CD4-positive, alpha-beta T cell treated with Interleukin-6 for 4 hours (primary cell): ENCODE measurements around the gene ANKRD13D.

Experiments used
- DNase-seq: peaks from one replicate; pipeline ENCODE4 v3.0.0-alpha.2; 2020; ENCODE audit warnings: mixed read lengths

Gene ANKRD13D

DNA sequence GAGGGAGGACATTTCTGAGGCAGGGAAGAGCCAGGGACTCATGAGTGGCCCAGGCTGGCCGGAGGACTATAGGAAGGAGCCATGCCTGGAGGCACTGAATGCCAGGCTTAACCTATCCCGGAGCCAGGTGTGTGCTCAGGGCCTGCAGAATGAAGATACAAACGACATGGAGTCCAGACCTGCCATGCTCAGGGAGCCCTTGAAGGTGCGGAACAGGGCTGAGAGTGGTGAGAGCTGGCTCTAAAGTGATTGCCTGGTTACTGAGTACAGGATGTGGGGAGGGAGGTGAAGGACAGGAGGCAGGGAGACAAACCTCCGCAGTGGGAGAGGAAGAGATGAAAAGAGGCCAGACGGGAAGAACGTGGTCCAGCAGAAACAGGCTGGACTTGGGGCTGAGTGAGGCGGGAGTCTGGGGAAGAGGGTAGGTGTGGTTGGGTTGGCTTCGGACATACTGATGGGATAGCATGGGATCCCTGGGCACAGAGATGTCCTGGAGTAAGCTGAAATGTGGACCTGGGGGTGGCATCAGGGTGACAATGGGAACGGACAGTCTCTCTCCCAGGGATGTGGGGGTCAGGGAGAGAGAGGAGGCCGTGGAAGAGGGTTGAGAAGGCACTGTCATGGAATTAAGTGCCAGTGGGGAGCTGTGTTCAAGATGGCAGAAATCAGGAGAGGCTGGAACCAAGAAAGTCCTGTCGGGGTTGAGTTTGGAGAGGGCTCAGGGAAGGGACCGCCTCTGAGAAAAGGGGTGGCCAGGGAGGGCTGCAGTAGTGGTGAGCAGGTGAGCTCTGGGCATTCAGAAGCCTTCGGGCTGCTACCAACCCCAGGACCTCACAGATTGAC, 1.5 kb upstream of the ANKRD13D start:
- DNase-seq: peak; percentile 62

DNA sequence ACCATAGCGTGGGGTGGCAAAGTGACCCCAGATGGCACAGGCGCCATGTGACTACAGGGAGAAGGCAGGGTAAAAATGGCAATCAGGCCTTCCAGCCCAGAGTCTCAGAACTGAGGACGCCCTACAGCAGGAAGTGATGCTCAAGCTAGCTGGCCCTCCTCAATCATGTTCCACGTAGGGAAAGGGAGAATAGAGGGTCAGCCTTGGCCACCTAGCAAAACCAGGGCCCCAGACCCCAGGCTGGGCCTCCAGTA, 978 bp upstream of the ANKRD13D start:
- no peak for DNase-seq

DNA sequence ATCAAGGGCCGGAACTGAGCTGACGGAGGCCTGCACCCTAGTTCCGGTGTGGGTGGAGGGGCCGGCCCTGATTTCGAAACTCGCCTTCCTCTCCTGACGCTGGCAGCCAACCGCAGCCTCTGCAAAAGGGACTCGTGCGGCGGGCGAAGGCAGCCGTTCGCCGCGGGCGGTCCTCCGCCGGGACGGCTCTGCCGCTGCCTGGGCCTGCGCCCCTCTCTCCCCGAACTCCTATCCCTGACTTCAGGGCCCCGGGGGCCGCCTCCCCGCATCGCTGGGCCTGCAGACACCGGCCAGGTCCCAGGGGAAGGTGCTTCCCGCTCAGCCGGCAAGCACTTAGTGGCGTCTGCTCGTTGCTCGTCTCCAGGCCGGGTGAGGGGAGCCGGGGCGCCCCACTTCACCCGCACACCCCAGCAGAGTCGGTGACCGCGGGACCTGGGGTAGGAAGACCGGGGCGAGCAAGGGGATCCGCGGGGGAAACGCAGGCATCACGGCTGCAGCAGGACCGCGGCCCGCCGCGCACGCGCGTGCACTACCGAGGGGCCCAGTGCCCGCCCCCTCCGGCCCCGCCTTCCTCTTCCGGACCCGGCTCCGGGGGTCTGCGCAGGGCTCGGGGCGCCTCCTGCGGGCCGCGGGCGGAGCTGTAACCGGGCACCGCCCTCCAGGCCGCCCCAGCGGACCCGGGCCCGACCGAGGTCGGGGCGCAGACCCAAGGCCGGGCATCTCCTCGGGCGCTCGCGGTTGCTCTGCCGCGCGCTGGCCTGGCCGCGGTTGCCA, 464 bp upstream of the ANKRD13D start:
- peak; percentile 95 for DNase-seq

DNA sequence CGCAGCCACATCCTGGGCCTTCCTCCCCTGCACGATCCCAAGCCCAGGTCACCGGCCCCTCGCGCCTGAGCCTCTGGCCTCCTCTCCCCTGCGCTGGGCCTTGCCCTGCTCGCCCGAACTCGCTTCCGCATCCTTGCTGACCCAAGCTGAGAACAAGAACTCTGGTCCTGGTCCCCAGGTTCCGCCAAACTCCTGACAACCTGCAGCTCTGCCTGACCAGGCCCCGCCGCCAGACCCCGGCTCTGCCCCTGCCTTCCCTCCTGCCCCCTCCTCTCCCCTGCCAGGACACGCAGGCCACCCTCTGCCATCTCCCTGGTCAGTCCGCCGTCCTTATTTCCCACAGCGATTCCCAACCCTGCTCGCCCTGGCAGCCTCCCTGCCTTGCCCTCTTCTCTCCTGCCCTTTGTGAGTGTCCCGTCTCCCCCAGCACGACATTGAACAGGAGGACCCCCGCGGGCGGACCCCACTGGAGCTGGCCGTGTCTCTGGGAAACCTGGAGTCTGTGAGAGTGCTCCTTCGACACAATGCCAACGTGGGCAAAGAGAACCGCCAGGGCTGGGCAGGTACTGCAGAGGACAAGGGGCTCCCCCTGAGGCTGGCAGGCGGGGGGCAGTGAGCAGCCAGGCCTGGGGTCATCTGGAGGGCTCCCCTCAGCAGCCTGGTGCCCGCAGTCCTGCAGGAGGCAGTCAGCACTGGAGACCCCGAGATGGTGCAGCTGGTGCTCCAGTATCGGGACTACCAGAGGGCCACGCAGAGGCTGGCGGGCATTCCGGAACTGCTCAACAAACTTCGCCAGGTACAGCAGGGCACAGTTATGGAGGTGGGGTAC, 762 bp downstream of the ANKRD13D start:
- peak; percentile 1 for DNase-seq

DNA sequence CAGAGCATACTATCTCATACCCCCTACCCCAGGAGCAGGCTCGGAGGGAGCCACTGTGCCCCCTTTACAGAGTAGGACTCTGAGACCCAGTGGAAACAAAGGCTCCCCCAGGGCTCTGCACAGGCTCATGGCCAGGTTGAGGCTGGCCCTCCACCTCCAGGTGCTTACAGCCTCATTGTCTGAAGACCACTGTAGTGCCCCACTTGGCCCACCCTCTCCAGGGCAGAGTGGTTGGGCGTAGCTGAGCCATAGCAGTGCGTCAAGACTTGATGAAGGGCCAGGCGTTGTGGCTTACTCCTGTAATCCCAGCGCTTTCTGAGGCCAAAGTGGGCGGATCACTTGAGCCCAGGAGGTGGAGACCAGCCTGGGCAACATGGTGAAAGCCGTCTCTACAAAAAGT, 1.7 kb downstream of the ANKRD13D start:
- DNase-seq: peak; percentile 1

DNA sequence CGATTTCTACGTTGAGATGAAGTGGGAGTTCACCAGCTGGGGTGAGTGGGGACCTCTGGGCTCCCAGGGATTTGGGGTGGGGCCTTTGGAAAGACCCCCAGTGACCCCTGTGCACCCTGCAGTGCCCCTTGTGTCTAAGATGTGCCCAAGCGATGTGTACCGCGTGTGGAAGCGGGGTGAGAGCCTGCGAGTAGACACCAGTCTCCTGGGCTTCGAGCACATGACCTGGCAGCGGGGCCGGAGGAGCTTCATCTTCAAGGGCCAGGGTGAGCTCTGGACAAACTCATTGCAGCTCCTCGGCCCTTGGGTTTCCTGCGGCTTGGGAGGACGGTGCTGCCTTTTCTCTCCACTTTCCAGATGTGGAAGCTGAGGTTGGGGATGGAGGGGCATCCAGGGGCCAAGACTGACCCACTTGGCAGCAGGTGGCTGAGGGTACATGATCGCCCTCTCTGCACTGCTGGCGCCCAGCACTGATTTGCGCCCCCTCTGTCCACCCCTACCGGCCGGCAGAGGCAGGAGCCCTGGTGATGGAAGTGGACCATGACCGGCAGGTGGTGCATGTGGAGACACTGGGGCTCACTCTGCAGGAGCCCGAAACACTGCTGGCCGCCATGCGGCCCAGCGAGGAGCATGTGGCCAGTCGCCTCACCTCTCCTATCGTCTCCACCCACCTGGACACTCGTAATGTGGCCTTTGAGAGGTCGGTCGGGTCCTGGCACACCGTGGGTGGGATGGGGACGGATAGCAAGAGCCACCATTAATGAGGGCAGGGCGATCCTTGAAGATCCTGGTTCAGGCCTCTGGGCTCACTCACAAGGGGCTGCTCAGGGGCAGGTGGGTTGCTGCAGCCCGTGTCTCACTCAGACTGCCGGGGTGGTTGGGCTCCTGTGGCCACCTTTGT, 2.6 kb downstream of the ANKRD13D start:
- DNase-seq: peak; percentile 1

DNA sequence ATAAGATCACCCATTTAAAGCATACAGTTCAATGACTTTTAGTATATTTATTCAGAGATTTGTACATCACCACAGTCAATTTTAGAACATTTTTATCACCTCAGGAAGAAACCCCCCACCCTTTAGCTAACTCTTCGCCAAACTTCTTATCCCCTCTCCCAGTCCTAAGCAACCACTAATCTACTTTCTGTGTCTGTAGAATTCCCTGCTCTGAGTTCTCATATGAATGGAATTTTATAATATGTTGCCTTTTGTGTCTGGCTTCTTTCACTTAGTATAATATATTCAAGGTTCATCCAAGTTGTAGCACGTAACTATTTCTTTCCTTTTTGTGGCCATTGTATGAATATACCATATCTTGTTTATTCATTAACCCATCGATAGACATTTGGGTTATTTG, 3.6 kb downstream of the ANKRD13D start:
- no peak for DNase-seq

DNA sequence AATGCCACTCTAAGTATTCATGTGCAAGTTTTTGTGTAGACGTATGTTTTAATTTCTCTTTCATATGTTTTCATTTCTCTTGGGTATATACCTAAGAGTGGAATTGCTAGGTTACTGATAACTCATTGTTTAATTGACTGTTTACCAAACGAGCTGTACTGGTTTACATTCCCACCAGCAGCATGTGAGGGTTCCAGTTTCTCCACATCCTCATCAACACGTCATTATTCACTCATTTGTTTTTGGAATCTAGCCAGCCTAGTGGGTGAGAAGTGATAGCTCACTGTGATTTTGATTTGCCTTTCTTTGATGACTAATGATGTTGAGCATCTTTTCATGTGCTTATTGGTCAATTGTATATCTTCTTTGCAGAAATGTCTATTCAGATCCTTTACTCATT, 4.0 kb downstream of the ANKRD13D start:
- DNase-seq: peak; percentile 43

DNA sequence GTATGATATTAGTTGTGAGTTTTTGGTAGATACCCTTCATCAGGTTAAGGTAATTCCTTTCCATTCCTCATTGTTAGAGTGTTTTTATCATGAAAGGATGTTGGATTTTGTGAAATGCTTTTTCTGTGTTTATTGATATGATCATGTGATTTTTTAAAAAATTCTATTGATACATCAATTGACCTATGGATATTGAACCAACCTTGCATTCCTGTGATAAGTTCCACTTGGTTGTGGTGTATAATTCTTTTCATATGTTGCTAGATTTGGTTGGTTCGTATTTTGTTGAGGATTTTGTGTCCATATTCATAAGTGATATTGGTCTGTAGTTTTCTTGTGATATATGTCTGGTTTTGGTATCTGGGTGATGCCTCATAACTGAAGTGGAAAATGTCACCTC, 6.7 kb downstream of the ANKRD13D start:
- DNase-seq: no peak

DNA sequence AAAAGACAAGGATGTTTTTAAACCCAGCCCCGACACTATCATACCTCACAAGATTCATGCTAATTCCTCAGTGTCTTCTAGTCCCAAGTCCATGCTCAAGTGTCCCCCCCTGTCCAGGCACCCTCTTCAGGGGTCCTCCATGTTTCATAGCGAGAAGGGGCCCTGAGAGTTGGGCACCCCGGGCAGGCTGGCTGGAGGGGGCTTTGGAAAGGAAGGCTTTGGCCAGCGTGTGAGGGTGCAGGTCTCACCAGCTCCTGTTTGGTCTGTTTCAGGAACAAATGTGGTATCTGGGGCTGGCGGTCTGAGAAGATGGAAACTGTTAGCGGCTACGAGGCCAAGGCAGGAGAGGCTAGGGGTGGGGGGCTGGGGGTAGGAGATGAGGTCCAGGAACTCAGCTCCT, 9.7 kb downstream of the ANKRD13D start:
- DNase-seq: no peak

DNA sequence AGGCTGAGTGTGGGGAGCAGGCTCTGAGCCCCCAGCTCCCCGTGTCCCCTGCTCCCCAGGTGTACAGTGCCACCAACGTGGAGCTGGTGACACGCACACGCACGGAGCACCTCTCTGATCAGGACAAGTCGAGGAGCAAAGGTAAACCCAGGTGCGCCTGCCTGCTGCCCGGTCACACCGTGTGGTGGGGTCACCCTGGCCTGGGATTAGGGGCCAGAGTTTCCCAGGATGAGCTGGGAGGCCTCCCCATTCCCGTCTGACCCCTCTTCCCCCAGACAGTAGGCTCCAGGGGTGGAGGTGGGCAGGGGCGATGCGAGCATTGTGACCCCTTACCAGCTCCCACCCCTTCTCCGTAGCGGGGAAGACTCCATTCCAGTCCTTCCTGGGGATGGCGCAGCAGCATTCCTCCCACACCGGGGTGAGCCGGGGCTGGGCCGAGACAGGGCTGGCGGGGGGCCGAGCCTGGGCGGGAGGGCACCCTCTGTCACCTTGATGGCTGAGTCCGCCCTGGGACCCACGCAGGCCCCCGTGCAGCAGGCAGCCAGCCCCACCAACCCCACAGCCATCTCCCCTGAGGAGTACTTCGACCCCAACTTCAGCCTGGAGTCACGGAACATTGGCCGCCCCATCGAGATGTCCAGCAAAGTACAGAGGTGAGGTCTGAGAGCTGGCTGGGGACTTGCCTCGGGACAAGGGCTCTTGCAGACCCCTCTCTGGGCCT, 10.5 kb downstream of the ANKRD13D start:
- DNase-seq: no peak

DNA sequence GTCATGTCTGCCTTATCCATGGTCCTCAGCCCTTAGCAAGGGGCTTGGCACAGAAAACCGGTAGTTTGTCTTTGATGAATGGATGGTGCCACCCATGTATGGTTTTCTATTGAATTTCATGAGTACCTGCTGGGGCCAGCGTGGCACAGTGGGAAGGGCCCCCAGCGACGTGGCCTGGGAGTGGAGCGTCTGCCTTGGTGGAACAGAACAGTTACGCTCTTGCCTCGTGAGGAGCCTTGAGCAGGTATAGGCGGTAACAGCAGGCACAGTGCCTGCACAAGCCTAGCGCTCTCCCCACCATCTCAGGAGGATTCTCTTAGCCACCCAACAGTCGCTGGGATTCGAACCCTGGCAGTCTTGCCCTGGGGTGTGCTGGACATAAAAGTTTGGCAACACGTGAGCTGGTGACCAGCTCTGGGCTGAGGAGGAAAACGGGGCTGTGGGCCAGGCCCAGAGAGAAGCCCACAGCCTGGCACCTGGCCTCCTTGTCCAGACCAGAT, 11.2 kb downstream of the ANKRD13D start:
- no peak for DNase-seq

DNA sequence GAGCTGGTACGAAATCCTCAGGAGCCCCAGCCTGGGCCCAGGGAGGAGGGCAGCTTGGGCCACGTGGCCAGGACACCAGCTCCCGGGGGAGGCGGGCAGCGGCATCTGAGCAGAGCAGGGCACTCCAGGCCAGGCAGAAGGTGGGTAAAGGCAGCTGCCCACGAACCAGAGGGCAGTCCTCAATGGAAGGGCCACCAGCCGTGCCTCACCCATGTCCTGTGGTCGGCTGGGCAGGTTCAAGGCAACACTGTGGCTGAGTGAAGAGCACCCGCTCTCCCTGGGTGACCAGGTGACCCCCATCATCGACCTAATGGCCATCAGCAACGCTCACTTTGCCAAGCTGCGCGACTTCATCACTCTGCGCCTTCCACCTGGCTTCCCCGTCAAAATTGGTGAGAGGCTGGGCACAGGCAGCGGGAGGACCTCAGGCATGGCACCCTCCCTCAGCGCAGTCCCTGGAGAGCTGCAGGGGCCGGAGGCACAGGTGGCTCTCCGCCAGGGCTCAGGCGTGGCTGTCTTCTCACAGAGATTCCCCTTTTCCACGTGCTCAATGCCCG, 11.7 kb downstream of the ANKRD13D start:
- DNase-seq: no peak

DNA sequence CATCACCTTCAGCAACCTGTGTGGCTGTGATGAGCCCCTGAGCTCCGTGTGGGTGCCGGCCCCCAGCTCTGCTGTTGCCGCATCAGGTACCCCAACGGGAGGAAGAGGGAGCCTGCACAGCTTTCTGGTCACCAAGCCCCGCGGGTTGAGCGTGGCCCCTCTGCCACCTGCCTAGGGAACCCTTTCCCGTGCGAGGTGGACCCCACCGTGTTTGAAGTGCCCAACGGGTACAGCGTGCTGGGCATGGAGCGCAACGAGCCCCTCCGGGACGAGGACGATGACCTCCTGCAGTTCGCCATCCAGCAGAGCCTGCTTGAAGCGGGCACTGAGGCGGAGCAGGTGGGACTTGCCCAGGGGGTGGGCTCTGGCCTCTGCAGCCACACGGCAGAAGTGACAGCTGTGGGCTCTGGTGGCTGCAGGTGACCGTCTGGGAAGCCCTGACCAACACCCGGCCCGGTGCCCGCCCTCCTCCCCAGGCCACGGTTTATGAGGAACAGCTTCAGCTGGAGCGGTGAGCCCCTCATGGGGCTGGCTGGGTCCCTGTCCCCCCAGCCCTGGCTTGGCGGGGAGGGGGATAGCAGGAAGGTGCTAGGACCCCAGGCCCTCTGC, 12.3 kb downstream of the ANKRD13D start:
- DNase-seq: no peak

DNA sequence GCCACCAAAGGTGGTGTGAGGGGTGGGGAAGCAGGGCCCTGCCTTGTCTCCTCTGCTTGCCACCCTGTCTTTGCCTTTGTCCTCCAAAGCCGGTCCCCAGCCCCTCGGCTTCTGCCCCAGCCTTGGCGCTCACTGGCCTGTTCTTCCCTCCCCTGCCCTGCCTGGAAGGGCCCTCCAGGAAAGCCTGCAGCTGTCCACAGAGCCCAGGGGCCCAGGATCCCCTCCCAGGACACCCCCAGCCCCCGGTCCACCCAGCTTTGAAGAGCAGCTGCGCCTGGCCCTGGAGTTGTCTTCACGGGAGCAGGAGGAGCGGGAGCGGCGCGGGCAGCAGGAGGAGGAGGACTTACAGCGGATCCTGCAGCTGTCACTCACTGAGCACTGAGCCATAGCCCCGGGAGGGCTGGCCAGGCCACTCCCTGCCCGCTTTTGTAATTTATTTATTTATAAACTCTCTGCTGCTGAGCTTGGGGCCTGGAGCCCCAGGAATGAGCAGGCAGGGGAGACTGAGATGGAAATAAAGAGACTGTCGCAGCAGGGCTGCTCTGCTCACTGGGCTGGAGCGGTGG, 12.9 kb downstream of the ANKRD13D start:
- no peak for DNase-seq

DNA sequence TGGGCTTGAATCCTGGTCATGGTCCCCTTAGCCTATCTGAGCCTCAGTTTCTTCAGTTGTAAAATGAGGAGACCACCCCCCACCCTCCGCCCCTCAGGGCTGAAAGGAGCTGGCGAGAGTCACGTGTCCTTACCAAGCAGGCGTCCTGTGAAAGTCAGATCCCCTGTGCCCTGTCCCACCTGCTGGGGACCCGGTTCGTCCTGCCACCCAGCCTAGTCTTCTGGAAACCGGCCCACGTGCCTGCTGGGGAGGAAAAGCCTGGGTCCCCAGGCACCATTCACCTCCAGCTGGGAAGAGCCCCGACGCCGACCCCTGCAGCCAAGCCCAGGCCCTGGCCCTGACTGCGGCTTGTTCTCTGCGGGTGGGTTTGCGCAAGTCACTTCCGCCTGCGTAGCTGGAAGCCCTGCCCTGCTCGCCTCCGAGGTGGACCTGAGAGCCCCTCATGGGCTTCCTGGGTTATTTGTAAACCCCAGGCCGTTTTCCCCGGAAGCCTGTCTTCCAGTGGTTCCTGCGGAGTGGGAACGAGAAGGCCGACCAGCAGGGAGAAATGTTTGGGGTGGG, 13.5 kb downstream of the ANKRD13D start:
- DNase-seq: no peak

DNA sequence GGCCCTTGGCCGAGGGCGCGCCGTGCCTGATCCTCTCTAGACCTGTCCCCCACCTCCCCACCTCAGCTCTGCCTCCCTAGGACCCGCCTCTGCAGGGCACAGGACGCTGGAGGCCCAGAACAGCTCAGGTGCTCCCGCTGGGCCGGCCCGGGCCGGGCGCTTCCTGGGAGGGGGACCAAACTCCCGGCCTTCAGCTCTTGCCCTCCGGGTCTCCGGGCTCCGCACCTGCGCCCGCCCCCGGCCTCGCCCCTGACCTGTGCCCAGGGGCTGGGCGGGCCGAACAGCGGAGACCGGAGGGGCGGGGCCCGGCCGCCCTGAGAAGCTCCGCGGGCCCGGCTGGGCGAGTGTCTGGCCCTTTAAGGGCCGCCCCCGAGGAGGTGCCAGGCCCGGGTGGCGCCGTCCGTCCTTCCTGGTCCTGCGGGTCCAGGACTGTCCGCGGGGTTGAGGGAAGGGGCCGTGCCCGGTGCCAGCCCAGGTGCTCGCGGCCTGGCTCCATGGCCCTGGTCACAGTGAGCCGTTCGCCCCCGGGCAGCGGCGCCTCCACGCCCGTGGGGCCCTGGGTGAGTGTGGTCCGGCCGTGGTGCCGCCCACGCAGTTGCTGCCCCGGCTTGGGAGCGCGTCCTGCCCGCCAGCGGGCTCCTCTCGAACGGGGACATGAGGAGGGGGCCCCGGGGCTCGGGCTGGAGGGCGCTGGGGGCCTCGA, 14.2 kb downstream of the ANKRD13D start, which contains the start of gene SSH3:
Gene SSH3, plus strand, starts transcription at position 399 of the 703 bp plus-strand sequence. Its CDS starts 96 bp downstream, at position 495.
- peak; percentile 63 for DNase-seq

DNA sequence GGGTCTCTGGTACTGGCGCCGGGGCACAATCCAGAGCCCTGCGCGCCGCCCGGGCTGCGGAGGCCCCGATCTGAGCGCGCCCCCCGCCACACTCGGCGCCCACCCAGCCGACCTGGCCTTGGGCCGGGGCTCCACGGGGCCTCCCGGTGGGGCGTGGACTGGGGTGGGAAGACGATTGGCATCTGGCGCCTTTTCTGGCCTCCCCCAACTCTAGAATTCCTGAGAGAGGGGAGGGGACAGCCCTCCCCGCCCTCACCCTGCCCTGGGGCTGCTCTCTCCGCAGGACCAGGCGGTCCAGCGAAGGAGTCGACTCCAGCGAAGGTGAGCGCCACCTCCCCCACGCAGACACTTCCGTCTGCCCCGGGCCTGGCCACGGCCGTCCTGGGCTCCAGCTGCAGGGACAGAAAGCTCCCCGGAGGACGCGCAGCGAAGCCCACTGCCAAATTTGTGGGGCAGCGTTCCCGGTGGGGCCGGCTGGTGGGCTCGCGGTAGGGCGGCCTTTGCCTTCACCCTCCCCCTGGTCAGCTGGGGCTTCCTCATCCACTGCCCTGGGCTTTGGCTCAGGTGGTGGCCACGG, 14.8 kb downstream of the ANKRD13D start:
- peak; percentile 55 for DNase-seq
